Measurements from ENCODE around the gene FRMPD4.
"Not testable (repeated sequence)": the region's sequence is repeated elsewhere in the genome, so short reads cannot be mapped to it uniquely, and the experiment has no call there.

Gene FRMPD4

DNA sequence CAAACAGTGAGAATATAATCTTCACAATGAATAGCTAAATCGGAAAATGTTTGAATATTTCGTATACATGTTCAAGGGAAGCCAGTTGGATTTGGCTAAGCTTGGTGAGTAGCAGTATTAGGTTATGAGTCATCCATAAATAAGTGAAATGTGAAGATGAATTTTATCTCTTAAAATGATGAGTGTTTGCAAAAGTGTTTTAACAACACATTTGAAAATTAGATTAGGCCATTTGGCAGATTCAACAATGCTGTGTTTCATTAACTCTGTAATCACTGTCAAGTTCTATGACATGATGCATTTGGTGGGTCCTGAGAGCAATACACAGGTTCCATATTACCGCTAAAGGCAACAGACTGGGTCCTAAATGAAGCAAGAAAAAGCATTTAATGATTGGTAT lies 351.1 kb downstream of the FRMPD4 start:
- no peaks in the 10 kb centered on the region for H3K36me3 ChIP-seq (ENCODE audit: insufficient read depth, low read length)
- no peaks in the 10 kb centered on the region for H3K79me2 ChIP-seq (ENCODE audit: control insufficient read depth, insufficient read depth, low read length, unreplicated experiment)
- H2AFZ ChIP-seq (ENCODE audit: low read length, unreplicated experiment): no peak overlapping the region
- H3K4me1 ChIP-seq (ENCODE audit: control insufficient read depth, insufficient read depth, low read length, unreplicated experiment): peaks cover 16% of the 10 kb centered on the region
- H3K4me3 ChIP-seq (ENCODE audit: low read depth, low read length): no peak overlapping the region
- H3K27me3 ChIP-seq (ENCODE audit: insufficient read depth, low read length): no peaks in the 10 kb centered on the region
- peak overlapping the region; percentile 7; the same call in 1 of the 2 replicates for H3K27ac ChIP-seq (ENCODE audit: low read depth, low read length)

DNA sequence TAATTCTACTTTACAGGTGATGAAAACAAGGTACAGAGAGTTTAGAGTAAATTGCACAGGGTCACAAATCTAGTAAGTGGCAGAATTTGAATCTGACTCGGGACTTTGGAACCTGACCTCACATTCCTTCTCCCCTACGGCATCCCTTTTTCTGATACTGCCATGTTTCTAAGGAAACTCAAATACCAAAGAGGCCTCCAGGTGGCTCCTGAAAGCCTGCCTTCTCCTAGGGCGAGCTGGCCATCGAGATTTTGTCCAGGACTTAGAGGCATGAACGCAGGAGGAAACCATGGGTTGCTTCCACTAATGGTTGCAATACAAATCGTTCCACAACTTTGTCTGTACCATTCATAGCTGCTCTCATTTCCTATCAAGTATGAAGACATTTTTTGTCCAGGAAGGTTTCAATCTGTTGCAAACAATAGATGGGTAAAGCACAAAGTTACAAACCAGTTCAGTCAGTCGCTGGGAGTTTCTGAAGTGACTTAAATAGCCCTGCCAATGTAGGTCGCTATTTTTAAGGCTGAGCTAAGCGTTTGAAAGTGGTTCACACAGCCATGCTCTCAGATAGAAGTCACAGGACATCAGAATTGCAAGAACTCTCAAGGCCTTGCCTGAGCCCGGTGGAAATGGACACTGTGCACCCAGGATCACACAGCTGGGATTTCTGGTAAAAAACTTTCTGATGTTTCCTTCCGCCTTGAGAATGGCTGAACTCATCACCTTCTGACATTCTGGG lies 356.3 kb downstream of the FRMPD4 start:
- Histone ChIP-seq H3K27ac (ENCODE audit: low read depth, low read length) (no peak overlapping the region), H3K27me3 (ENCODE audit: insufficient read depth, low read length) (no peaks in the 10 kb centered on the region), H3K4me1 (ENCODE audit: control insufficient read depth, insufficient read depth, low read length, unreplicated experiment) (peaks cover 1% of the 10 kb centered on the region), H3K4me3 (ENCODE audit: low read depth, low read length) (no peak overlapping the region), H3K36me3 (ENCODE audit: insufficient read depth, low read length) (no peaks in the 10 kb centered on the region), H2AFZ (ENCODE audit: low read length, unreplicated experiment) (no peak overlapping the region), H3K79me2 (ENCODE audit: control insufficient read depth, insufficient read depth, low read length, unreplicated experiment) (no peaks in the 10 kb centered on the region)

DNA sequence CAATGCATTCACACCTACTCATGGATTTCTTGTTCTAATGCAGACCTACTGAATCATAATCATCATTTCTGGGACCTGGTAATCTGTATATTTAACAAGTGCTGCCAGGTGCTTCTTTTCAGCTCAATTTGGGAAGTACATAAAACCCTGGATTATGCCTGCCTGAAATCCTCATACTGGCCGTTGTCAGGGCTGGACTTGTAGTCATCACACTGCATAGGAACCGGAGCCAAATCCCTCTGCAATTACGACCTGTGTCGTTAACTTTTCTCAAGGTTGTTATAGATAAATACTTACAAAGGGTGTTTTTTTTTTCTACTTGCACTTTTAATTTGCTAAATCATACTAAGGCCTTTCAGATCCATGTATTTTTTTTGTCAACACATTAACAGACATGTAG lies 358.1 kb downstream of the FRMPD4 start:
- H3K4me3 ChIP-seq (ENCODE audit: low read depth, low read length): no peak overlapping the region
- H3K79me2 ChIP-seq (ENCODE audit: control insufficient read depth, insufficient read depth, low read length, unreplicated experiment): no peaks in the 10 kb centered on the region
- H3K4me1 ChIP-seq (ENCODE audit: control insufficient read depth, insufficient read depth, low read length, unreplicated experiment): no peaks in the 10 kb centered on the region
- H3K27me3 ChIP-seq (ENCODE audit: insufficient read depth, low read length): no peaks in the 10 kb centered on the region
- H2AFZ ChIP-seq (ENCODE audit: low read length, unreplicated experiment): no peak overlapping the region
- no peak overlapping the region for H3K27ac ChIP-seq (ENCODE audit: low read depth, low read length)
- no peaks in the 10 kb centered on the region for H3K36me3 ChIP-seq (ENCODE audit: insufficient read depth, low read length)

DNA sequence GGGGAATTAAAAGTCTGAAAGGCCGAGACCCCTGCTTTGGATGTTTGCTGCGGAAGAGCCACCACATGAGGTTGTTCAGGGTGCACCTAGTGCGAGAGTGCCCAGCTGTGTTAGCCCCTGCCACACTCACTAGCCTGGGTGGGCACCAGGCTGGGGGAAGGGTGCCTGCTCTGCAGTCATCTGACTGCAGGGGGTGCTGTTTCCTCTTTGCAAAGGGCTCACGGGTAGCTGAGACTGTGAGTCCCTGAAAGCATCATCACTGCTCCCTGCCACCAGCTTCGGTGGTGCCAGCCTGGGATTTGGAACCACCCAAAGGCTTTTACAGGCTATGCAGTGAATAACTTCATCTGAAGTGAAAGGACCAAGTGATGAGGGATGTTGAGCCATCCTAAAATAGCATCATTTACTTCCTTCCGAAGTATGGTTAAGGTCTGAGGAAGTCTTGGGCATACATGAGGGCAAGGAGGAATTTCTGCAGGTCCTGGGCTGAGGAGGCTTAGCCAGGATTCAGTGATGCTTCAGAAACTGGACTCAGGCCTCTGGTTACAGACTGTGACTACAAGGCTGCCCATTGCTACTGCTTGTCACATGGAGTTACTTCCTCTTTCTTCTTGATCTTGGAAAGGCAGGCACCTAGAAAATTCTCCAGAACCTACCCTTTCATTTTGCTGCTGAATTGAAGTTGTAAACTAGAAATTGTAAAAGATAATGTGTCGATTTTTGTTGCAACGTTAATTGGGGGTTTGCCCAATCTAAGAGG lies 359.7 kb downstream of the FRMPD4 start:
- Histone ChIP-seq H3K27ac (ENCODE audit: low read depth, low read length) (no peak overlapping the region), H3K27me3 (ENCODE audit: insufficient read depth, low read length) (no peaks in the 10 kb centered on the region), H3K79me2 (ENCODE audit: control insufficient read depth, insufficient read depth, low read length, unreplicated experiment) (no peaks in the 10 kb centered on the region), H3K4me3 (ENCODE audit: low read depth, low read length) (no peak overlapping the region), H3K36me3 (ENCODE audit: insufficient read depth, low read length) (no peaks in the 10 kb centered on the region), H3K4me1 (ENCODE audit: control insufficient read depth, insufficient read depth, low read length, unreplicated experiment) (no peaks in the 10 kb centered on the region), H2AFZ (ENCODE audit: low read length, unreplicated experiment) (no peak overlapping the region)

DNA sequence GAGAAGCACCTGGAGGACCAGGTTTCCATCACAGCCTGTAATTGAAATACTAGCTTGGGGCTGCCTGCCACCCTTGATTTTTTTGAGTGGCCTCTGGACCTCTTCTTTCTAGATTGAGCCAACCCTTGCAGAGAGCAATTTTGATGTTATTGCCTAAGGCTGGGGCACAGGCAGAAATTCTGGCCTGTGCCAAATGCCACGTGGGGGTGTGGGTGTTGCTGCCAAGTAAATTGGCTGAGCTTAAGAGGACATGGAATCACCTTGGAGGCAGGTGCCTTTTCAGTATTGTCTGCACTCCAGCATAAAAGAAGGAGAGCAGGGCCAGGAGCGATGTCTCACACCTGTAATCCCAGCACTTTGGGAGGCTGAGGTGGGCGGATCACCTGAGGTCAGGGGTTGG lies 366.9 kb downstream of the FRMPD4 start:
- H3K27ac ChIP-seq (ENCODE audit: low read depth, low read length): no peak overlapping the region
- no peaks in the 10 kb centered on the region for H3K4me1 ChIP-seq (ENCODE audit: control insufficient read depth, insufficient read depth, low read length, unreplicated experiment)
- H3K4me3 ChIP-seq (ENCODE audit: low read depth, low read length): no peak overlapping the region
- no peaks in the 10 kb centered on the region for H3K79me2 ChIP-seq (ENCODE audit: control insufficient read depth, insufficient read depth, low read length, unreplicated experiment)
- no peaks in the 10 kb centered on the region for H3K36me3 ChIP-seq (ENCODE audit: insufficient read depth, low read length)
- no peaks in the 10 kb centered on the region for H3K27me3 ChIP-seq (ENCODE audit: insufficient read depth, low read length)
- no peak overlapping the region for H2AFZ ChIP-seq (ENCODE audit: low read length, unreplicated experiment)

DNA sequence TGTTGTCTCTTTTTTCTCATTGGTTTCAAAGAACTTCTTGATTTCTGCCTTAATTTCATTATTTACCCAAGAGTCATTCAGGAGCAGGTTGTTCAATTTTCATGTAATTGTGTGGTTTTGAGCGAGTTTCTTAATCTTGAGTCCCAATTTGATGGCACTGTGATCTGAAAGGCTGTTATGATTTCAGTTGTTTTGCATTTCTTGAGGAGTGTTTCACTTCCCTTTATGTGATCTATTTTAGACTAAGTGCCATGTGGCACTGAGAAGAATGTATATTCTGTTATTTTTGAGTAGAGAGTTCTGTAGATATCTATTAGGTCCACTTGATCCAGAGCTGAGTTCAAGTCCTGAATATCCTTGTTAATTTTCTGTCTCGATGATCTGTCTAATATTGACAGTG lies 377.1 kb downstream of the FRMPD4 start:
- H3K4me1 ChIP-seq (ENCODE audit: control insufficient read depth, insufficient read depth, low read length, unreplicated experiment); H3K27ac ChIP-seq (ENCODE audit: low read depth, low read length); H3K36me3 ChIP-seq (ENCODE audit: insufficient read depth, low read length); H3K79me2 ChIP-seq (ENCODE audit: control insufficient read depth, insufficient read depth, low read length, unreplicated experiment); H3K27me3 ChIP-seq (ENCODE audit: insufficient read depth, low read length); H2AFZ ChIP-seq (ENCODE audit: low read length, unreplicated experiment); H3K4me3 ChIP-seq (ENCODE audit: low read depth, low read length): not testable (repeated sequence)

DNA sequence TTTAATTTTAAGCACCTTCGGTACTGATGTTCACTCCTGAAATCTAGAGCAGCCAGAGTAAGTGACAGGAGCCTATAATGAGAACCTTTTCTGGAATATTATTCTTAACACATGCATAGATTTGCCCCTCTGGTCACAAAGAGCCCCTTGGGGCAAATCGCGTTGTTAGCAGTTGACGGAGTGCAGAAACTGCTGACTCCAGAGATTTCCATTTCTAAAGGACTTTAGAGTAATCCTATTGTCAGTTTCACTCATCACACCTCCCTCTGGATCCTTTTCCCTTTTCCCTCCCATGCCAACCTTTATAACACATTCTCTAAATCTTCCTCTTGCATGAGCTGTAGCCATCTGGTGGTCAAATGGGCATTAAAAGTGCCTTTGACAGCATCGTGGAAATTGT lies 388.0 kb downstream of the FRMPD4 start:
- H3K27me3 ChIP-seq (ENCODE audit: insufficient read depth, low read length): no peaks in the 10 kb centered on the region
- H3K36me3 ChIP-seq (ENCODE audit: insufficient read depth, low read length): no peaks in the 10 kb centered on the region
- H3K27ac ChIP-seq (ENCODE audit: low read depth, low read length): no peak overlapping the region
- no peak overlapping the region for H2AFZ ChIP-seq (ENCODE audit: low read length, unreplicated experiment)
- H3K4me1 ChIP-seq (ENCODE audit: control insufficient read depth, insufficient read depth, low read length, unreplicated experiment): no peaks in the 10 kb centered on the region
- H3K4me3 ChIP-seq (ENCODE audit: low read depth, low read length): no peak overlapping the region
- H3K79me2 ChIP-seq (ENCODE audit: control insufficient read depth, insufficient read depth, low read length, unreplicated experiment): no peaks in the 10 kb centered on the region

DNA sequence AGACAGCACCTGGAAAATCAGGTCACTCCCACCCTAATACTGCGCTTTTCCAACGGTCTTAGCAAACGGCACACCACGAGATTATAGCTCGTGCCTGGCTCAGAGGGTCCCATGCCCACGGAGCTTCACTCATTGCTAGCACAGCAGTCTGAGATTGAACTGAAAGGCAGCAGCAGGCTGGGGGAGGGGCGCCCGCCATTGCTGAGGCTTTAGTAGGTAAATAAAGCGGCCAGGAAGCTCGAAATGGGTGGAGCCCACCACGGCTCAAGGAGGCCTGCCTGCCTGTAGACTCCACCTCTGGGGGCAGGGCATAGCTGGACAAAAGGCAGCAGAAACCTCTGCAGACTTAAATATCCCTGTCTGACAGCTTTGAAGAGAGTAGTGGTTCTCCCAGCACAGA lies 399.8 kb downstream of the FRMPD4 start:
- not testable (repeated sequence) for H3K36me3 ChIP-seq (ENCODE audit: insufficient read depth, low read length); H3K4me1 ChIP-seq (ENCODE audit: control insufficient read depth, insufficient read depth, low read length, unreplicated experiment); H2AFZ ChIP-seq (ENCODE audit: low read length, unreplicated experiment); H3K79me2 ChIP-seq (ENCODE audit: control insufficient read depth, insufficient read depth, low read length, unreplicated experiment); H3K27me3 ChIP-seq (ENCODE audit: insufficient read depth, low read length); H3K4me3 ChIP-seq (ENCODE audit: low read depth, low read length); H3K27ac ChIP-seq (ENCODE audit: low read depth, low read length)

DNA sequence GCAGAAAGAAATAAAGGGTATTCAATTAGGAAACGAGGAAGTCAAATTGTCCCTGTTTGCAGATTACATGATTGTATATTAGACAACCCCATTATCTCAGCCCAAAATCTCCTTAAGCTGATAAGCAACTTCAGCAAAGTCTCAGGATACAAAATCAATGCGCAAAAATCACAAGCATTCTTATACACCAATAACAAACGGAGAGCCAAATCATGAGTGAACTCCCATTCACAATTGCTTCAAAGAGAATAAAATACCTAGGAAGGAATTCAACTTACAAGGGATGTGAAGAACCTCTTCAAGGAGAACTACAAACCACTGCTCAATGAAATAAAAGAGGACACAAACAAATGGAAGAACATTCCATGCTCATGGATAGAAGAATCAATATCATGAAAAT lies 404.0 kb downstream of the FRMPD4 start:
- H2AFZ ChIP-seq (ENCODE audit: low read length, unreplicated experiment); H3K79me2 ChIP-seq (ENCODE audit: control insufficient read depth, insufficient read depth, low read length, unreplicated experiment); H3K27me3 ChIP-seq (ENCODE audit: insufficient read depth, low read length); H3K27ac ChIP-seq (ENCODE audit: low read depth, low read length); H3K4me3 ChIP-seq (ENCODE audit: low read depth, low read length); H3K4me1 ChIP-seq (ENCODE audit: control insufficient read depth, insufficient read depth, low read length, unreplicated experiment); H3K36me3 ChIP-seq (ENCODE audit: insufficient read depth, low read length): not testable (repeated sequence)

DNA sequence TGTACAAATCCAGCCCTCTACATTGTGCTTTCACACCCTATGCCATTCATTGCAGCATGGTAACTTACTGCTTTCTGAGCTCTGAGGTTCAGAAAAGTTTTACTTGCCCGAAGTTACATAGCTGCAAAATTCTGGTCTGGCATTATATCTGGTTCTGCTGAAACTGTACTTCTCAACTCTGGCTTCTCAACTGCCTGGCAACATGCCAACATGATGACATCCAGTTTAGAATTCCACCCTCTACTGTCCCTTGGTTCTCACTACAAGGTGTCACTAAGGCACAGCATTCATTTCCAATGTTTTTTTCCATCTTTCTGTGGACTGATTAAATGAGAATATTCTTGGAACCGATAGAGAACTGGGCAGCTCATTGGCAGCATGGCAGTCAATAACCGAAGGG lies 410.1 kb downstream of the FRMPD4 start:
- H3K79me2 ChIP-seq (ENCODE audit: control insufficient read depth, insufficient read depth, low read length, unreplicated experiment): no peaks in the 10 kb centered on the region
- H3K4me1 ChIP-seq (ENCODE audit: control insufficient read depth, insufficient read depth, low read length, unreplicated experiment): no peaks in the 10 kb centered on the region
- H3K27ac ChIP-seq (ENCODE audit: low read depth, low read length): no peak overlapping the region
- H3K4me3 ChIP-seq (ENCODE audit: low read depth, low read length): no peak overlapping the region
- H3K27me3 ChIP-seq (ENCODE audit: insufficient read depth, low read length): no peaks in the 10 kb centered on the region
- H3K36me3 ChIP-seq (ENCODE audit: insufficient read depth, low read length): no peaks in the 10 kb centered on the region
- H2AFZ ChIP-seq (ENCODE audit: low read length, unreplicated experiment): no peak overlapping the region

DNA sequence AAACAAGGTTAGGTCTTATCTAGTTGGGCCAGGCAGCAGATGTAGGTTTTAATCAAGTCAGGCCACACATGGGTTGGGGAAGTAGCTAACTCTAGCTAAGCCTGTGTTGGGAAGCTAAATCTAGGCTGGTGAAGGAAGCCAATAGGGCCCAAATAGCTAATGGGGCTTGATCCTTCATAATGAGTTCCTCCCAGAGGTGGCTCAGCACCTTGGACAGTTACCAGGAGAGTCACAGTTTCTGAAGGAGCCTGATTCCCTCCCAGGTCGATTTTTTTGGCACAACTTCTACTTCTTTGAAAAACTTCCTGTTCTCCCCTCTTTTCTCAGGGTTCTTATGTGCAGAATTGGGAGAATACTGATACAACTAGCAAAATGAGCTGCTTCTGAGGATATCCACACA lies 410.5 kb downstream of the FRMPD4 start:
- H3K27me3 ChIP-seq (ENCODE audit: insufficient read depth, low read length): no peaks in the 10 kb centered on the region
- H3K79me2 ChIP-seq (ENCODE audit: control insufficient read depth, insufficient read depth, low read length, unreplicated experiment): no peaks in the 10 kb centered on the region
- no peak overlapping the region for H3K27ac ChIP-seq (ENCODE audit: low read depth, low read length)
- H2AFZ ChIP-seq (ENCODE audit: low read length, unreplicated experiment): no peak overlapping the region
- no peak overlapping the region for H3K4me3 ChIP-seq (ENCODE audit: low read depth, low read length)
- no peaks in the 10 kb centered on the region for H3K4me1 ChIP-seq (ENCODE audit: control insufficient read depth, insufficient read depth, low read length, unreplicated experiment)
- H3K36me3 ChIP-seq (ENCODE audit: insufficient read depth, low read length): no peaks in the 10 kb centered on the region
